ENCODE results near the gene IER5. TPM values are rescaled to one million over a fixed set of nuclear protein-coding genes. Genes with fewer than 3 reads are reported as not detected.

The IER5 gene
- total RNA-seq, 2 donors from 2014 or later: 13.2 to 21.2 TPM

- H3K4me3 Mint-ChIP-seq: no peak overlapping the region
- peaks cover 77% of the 10 kb centered on the region for H3K27me3 Mint-ChIP-seq (ENCODE audit: insufficient read depth)
- no peak overlapping the region for H3K27ac Mint-ChIP-seq
- 74% methylated on average over 2 of the region's 2 CpGs; no CpG with 5 or more reads in 1 of the 2 experiments for WGBS, 2 experiments (ENCODE audit: insufficient coverage in 1 of 2, insufficient read length in 1 of 2)
- Histone ChIP-seq H3K36me3 (ENCODE audit: control insufficient read depth, insufficient read depth, low read length) (no peaks in the 10 kb centered on the region), H3K4me3 (ENCODE audit: low read length) (no peak overlapping the region), H3K27me3 (ENCODE audit: control insufficient read depth, insufficient read depth, low read length, poor library complexity, severe bottlenecking) (peaks cover 45% of the 10 kb centered on the region), H3K9me3 (ENCODE audit: control insufficient read depth, low read length) (no peaks in the 10 kb centered on the region), H3K4me1 (ENCODE audit: control insufficient read depth, insufficient read depth, low read length) (peaks cover 17% of the 10 kb centered on the region), H3K27ac (ENCODE audit: low read depth, low read length) (no peak overlapping the region), H3K9ac (ENCODE audit: extremely low read depth, low read length, poor library complexity, severe bottlenecking) (no peak overlapping the region)
- no peak for TF ChIP-seq CTCF (conservative IDR thresholded peaks at IDR 0.05)
- no peaks in the 10 kb centered on the region for H3K36me3 Mint-ChIP-seq (ENCODE audit: low read depth)
- DNase-seq: peak; percentile 35
- H3K9me3 Mint-ChIP-seq: no peaks in the 10 kb centered on the region
- H3K4me1 Mint-ChIP-seq: peaks cover 62% of the 10 kb centered on the region
These were observed 19.2 kb downstream of the IER5 start for GRCh38 chr1:181107711-181108110.

- Histone ChIP-seq H3K9me3 (ENCODE audit: control insufficient read depth, low read length) (no peaks in the 10 kb centered on the region), H3K4me3 (ENCODE audit: low read length) (no peak overlapping the region), H3K4me1 (ENCODE audit: control insufficient read depth, insufficient read depth, low read length) (peaks cover 22% of the 10 kb centered on the region), H3K27ac (ENCODE audit: low read depth, low read length) (no peak overlapping the region), H3K36me3 (ENCODE audit: control insufficient read depth, insufficient read depth, low read length) (no peaks in the 10 kb centered on the region), H3K27me3 (ENCODE audit: control insufficient read depth, insufficient read depth, low read length, poor library complexity, severe bottlenecking) (peaks cover 45% of the 10 kb centered on the region), H3K9ac (ENCODE audit: extremely low read depth, low read length, poor library complexity, severe bottlenecking) (no peak overlapping the region)
- H3K4me3 Mint-ChIP-seq: no peak overlapping the region
- TF ChIP-seq CTCF (conservative IDR thresholded peaks at IDR 0.05): no peak
- DNase-seq: no peak
- peaks cover 62% of the 10 kb centered on the region for H3K4me1 Mint-ChIP-seq
- WGBS, 2 experiments (ENCODE audit: insufficient coverage in 1 of 2, insufficient read length in 1 of 2): 55 to 77% methylated on average over 5 to 7 of the region's 7 CpGs
- no peaks in the 10 kb centered on the region for H3K9me3 Mint-ChIP-seq
- H3K27me3 Mint-ChIP-seq (ENCODE audit: insufficient read depth): peaks cover 75% of the 10 kb centered on the region
- no peaks in the 10 kb centered on the region for H3K36me3 Mint-ChIP-seq (ENCODE audit: low read depth)
- no peak overlapping the region for H3K27ac Mint-ChIP-seq
These were observed 19.9 kb downstream of the IER5 start for GRCh38 chr1:181108304-181108867.

GRCh38 chr1:181110013-181110412 is 21.5 kb downstream of the IER5 start:
- no peak overlapping the region for H3K27ac Mint-ChIP-seq
- Histone ChIP-seq H3K9me3 (ENCODE audit: control insufficient read depth, low read length) (no peaks in the 10 kb centered on the region), H3K27ac (ENCODE audit: low read depth, low read length) (peak overlapping the region; percentile 66), H3K4me3 (ENCODE audit: low read length) (no peak overlapping the region), H3K9ac (ENCODE audit: extremely low read depth, low read length, poor library complexity, severe bottlenecking) (no peak overlapping the region), H3K27me3 (ENCODE audit: control insufficient read depth, insufficient read depth, low read length, poor library complexity, severe bottlenecking) (peaks cover 45% of the 10 kb centered on the region), H3K4me1 (ENCODE audit: control insufficient read depth, insufficient read depth, low read length) (peaks cover 21% of the 10 kb centered on the region), H3K36me3 (ENCODE audit: control insufficient read depth, insufficient read depth, low read length) (no peaks in the 10 kb centered on the region)
- no peak overlapping the region for H3K4me3 Mint-ChIP-seq
- no peaks in the 10 kb centered on the region for H3K36me3 Mint-ChIP-seq (ENCODE audit: low read depth)
- DNase-seq: no peak
- no peaks in the 10 kb centered on the region for H3K9me3 Mint-ChIP-seq
- 88% methylated on average over 2 of the region's 2 CpGs; no CpG with 5 or more reads in 1 of the 2 experiments for WGBS, 2 experiments (ENCODE audit: insufficient coverage in 1 of 2, insufficient read length in 1 of 2)
- TF ChIP-seq CTCF (conservative IDR thresholded peaks at IDR 0.05): no peak
- H3K27me3 Mint-ChIP-seq (ENCODE audit: insufficient read depth): peaks cover 69% of the 10 kb centered on the region
- H3K4me1 Mint-ChIP-seq: peaks cover 53% of the 10 kb centered on the region
